Ovary (tissue), 3 donors: Measurements from ENCODE around the gene C6orf15.

Experiments
- CTCF ChIP-seq, 3 donors: fragments of 450-650 bp in 2 of 3; fragments of 200-600 bp in 1 of 3; IDR thresholded peaks; one replicate each; pipeline versions ENCODE4 v1.5.1 to v1.8.0; 2016 to 2022; ENCODE audit warnings: antibody characterized with exemption in 3 of 3, mild to moderate bottlenecking in 1 of 3
- POLR2A ChIP-seq: fragments of 450-650 bp; IDR thresholded peaks from one replicate; pipeline ENCODE4 v1.6.1; 2017; ENCODE audit warnings: antibody characterized with exemption, mild to moderate bottlenecking, moderate library complexity
- donor health status: DM: no; HTN: no; CAD: no.

- TF ChIP-seq CTCF (IDR thresholded peaks at IDR 0.05) (no peak), POLR2A (no peak)
Observed at GRCh38 chr6:31103136-31103535, 9.2 kb downstream of the C6orf15 start.
